ENCODE measurements around the gene MYL10.

DNA sequence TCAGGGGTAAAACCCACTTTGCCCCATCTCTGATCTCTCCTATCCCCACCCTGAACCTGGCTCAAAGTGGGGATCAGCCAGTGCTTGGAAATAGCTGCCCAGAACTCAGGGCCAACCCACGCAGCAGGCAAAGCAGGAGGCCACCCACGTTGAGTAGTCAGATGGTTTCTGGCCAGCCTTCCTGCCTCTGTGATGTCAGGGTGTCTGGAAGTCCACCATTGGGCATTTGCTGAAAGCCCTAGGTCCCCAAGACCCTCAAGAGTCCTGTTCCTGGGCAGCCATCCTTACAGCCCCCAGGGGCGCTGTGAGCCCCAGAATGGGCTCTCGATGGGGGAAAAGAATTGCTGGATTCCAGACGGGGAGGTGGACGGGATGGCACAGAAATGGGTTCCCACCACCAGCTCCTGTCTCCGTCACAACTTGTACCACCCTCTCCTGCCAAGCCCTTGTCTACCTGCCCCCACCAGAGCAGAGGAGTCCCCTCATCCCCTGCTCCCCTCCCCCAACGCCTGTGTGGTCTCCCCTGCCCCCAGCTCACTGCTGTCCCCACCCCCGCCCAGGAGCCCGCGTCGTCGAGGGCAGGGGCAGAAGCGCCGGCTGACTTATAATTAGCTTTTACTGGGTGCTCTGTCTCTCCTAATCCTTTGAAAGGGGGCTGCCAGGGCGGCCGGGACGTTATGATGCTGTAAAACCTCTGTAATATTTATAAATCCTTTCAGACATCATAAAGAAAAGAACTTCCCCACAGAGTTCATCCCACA lies 3.9 kb downstream of the MYL10 start:
- TF ChIP-seq, protein P1, sequence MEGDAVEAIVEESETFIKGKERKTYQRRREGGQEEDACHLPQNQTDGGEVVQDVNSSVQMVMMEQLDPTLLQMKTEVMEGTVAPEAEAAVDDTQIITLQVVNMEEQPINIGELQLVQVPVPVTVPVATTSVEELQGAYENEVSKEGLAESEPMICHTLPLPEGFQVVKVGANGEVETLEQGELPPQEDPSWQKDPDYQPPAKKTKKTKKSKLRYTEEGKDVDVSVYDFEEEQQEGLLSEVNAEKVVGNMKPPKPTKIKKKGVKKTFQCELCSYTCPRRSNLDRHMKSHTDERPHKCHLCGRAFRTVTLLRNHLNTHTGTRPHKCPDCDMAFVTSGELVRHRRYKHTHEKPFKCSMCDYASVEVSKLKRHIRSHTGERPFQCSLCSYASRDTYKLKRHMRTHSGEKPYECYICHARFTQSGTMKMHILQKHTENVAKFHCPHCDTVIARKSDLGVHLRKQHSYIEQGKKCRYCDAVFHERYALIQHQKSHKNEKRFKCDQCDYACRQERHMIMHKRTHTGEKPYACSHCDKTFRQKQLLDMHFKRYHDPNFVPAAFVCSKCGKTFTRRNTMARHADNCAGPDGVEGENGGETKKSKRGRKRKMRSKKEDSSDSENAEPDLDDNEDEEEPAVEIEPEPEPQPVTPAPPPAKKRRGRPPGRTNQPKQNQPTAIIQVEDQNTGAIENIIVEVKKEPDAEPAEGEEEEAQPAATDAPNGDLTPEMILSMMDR (IDR thresholded peaks at IDR 0.05) = no peak
- no peak for TF ChIP-seq POLR2A (IDR thresholded peaks at IDR 0.05)
- no peak for TF ChIP-seq POLR2AphosphoS5 (IDR thresholded peaks at IDR 0.05)
- no peak for TF ChIP-seq EP300 (IDR thresholded peaks at IDR 0.05; ENCODE audit: low read depth)

Data from transverse colon (tissue), 4 donors.